Ovary (tissue), 10 donors: ENCODE measurements around the gene POU2AF3. TPM values are rescaled to one million over a fixed set of nuclear protein-coding genes. Genes with fewer than 3 reads are reported as not detected.

Experiments
- DNase-seq, 5 donors: peaks; one replicate each; pipeline ENCODE4 v3.0.0-alpha.2; 2019 to 2020
- H3K27ac ChIP-seq, 2 donors: fragments of 200-600 bp; one replicate each; pipeline versions ENCODE4 v1.5.1 to v1.8.0; 2019 to 2022
- H3K27me3 ChIP-seq: fragments of 200-600 bp; one replicate; pipeline ENCODE4 v1.8.0; 2022
- H3K36me3 ChIP-seq: fragments of 200-600 bp; sonication (generic); one replicate; pipeline ENCODE4 v1.5.1; 2019
- H3K4me1 ChIP-seq: one replicate; pipeline ENCODE4 v1.8.1; 2013; ENCODE audit warnings: mild to moderate bottlenecking, moderate library complexity; ENCODE audit not compliant: insufficient read depth
- H3K4me3 ChIP-seq: fragments of 200-600 bp; sonication (generic); one replicate; pipeline ENCODE4 v1.5.1; 2017
- H3K9me3 ChIP-seq, 2 donors: fragments of 200-600 bp in 1 of 2; sonication (generic) in 1 of 2; one replicate each; pipeline versions ENCODE4 v1.5.1 to v1.8.1; 2013 to 2019; ENCODE audit warnings: mild to moderate bottlenecking in 1 of 2, moderate library complexity in 1 of 2
- CTCF ChIP-seq, 3 donors: fragments of 450-650 bp in 2 of 3; fragments of 200-600 bp in 1 of 3; IDR thresholded peaks; one replicate each; pipeline versions ENCODE4 v1.5.1 to v1.8.0; 2016 to 2022; ENCODE audit warnings: antibody characterized with exemption in 3 of 3, mild to moderate bottlenecking in 1 of 3
- EP300 ChIP-seq: sonication (generic); formaldehyde crosslinking; IDR thresholded peaks from one replicate; pipeline ENCODE4 v1.6.1; 2017; ENCODE audit warnings: antibody characterized with exemption
- POLR2A ChIP-seq: fragments of 450-650 bp; IDR thresholded peaks from one replicate; pipeline ENCODE4 v1.6.1; 2017; ENCODE audit warnings: antibody characterized with exemption, mild to moderate bottlenecking, moderate library complexity
- WGBS, 3 donors: extraction: QIAGEN DNeasy Blood & Tissue Kit in 1 of 3; methylation state at CpG; one replicate each; pipeline versions ENCODE4 v1.1.5 to v1.1.7; 2013 to 2017; 5-methylcytosine and 5-hydroxymethylcytosine counted together
- intact Hi-C, 4 donors: fragments of 100-400 bp; cut with DNase I; formaldehyde crosslinking; loops; one replicate each; pipeline versions ENCODE4 v1.11.0 to v1.15.1; 2022 to 2023
- long read RNA-seq, 3 donors: library from polyadenylated mRNA in 2 of 3; unstranded in 2 of 3; transcript quantifications; one replicate each; pipeline ENCODE4 v2.0.0 and lab custom pipeline, GENCODE V29; 2021 to 2026
- polyA plus RNA-seq, 2 donors: library from polyadenylated mRNA; stranded (reverse); fragments of 200-250 nt in 1 of 2; fragments of 350-450 nt in 1 of 2; fragmentation: Illumina TruSeq in 1 of 2; extraction: RNeasy Lipid Tissue Mini Kit (QIAGEN cat#74804) in 1 of 2; gene quantifications; one replicate each; pipeline ENCODE4 v1.2.3, GENCODE V29; 2013 to 2014
- total RNA-seq, 7 donors: library from RNA; depleted of rRNA in 2 of 7; stranded (reverse); fragments of >200 nt in 2 of 7; fragmentation: NEBNext Ultra II Directional in 3 of 7; extraction: Animal tissue kit (Norgen Biotek cat#: 25700) in 3 of 7; gene quantifications; one replicate each; pipeline versions ENCODE4 v1.1.0 to v1.2.4, GENCODE V29; 2016 to 2023
- donor health status: DM: no; HTN: no; CAD: no; lungs with moderate emphysema.
- donor health status: DM: no; HTN: no; CAD: no.
- donor health status: Bipolar disorder and iron deficiency.
- donor health status: DM: yes; HTN: yes; CAD: no.
- donor health status: DM: no; HTN: no; CAD: no.
- donor health status: DM: yes; HTN: yes; CAD: no.

POU2AF3 gene
- 10 to 100 TPM in 3 of 7 donors, 1 to 10 TPM in 4; 2.1 to 11.8 (median 8.9) TPM for total RNA-seq
- 1 to 10 TPM; 4.5 to 7.4 TPM for polyA plus RNA-seq
- long read RNA-seq, donor 1, partial matches to known transcripts, result 4 of 10 reads
- long read RNA-seq, donor 1, other reads (novel, unspliced or antisense), result 2 of 10 reads
- long read RNA-seq, donor 2, partial matches to known transcripts, result 0 of 5 reads
- long read RNA-seq, donor 2, other reads (novel, unspliced or antisense), result 0 of 5 reads
- long read RNA-seq, donor 3, partial matches to known transcripts, result 6 of 11 reads
- long read RNA-seq, donor 3, other reads (novel, unspliced or antisense), result 1 of 11 reads

GRCh38 chr11:111298413-111299100, at the start of gene POU2AF3:
TSS of gene POU2AF3 (plus strand) at chr11:111298546. CDS start at chr11:111298582, 36 bp downstream.
- peaks cover 5% of the 10 kb centered on the region for H3K4me1 ChIP-seq
- 5 to 10% (median 6%) methylated on average over 39 to 57 of the region's 57 CpGs for WGBS, 3 donors
- no peaks in the 10 kb centered on the region for H3K9me3 ChIP-seq
- peak within 1 kb of the TSS; percentile 58 for H3K4me3 ChIP-seq
- no peak for TF ChIP-seq CTCF (IDR thresholded peaks at IDR 0.05)
- TF ChIP-seq EP300, result no peak
- TF ChIP-seq POLR2A, result no peak
- DNase-seq, result peak in 4 of 5 donors; percentile 60 to 73 (median 72)
- no peaks in the 10 kb centered on the region for H3K36me3 ChIP-seq
- no peaks in the 10 kb centered on the region for H3K27me3 ChIP-seq
- H3K27ac ChIP-seq, result peak within 1 kb of the TSS; percentile 80 to 90
- intact Hi-C loops, result loop anchor here (5.0 kb wide), 3 partner anchors 119 to 134 kb away; no protein-coding TSS in a partner anchor

GRCh38 chr11:111250936-111251335, 47.4 kb upstream of the POU2AF3 start:
- WGBS, 3 donors, result 58 to 66% (median 63%) methylated on average over 2 of the region's 2 CpGs

GRCh38 chr11:111253131-111253530, 45.2 kb upstream of the POU2AF3 start:
- TF ChIP-seq CTCF (IDR thresholded peaks at IDR 0.05), result no peak
- Histone ChIP-seq H3K27ac (no peak overlapping the region), H3K27me3 (no peaks in the 10 kb centered on the region), H3K36me3 (no peaks in the 10 kb centered on the region), H3K4me1 (no peaks in the 10 kb centered on the region), H3K9me3 (no peaks in the 10 kb centered on the region), H3K4me3 (no peak overlapping the region)
- intact Hi-C loops, result no loop called here
- 80 to 91% (median 89%) methylated on average over 1 of the region's 1 CpG for WGBS, 3 donors
- DNase-seq, result no peak

More at GRCh38 chr11:111250936-111251335, 47.4 kb upstream of the POU2AF3 start:
- DNase-seq, result no peak
- H3K36me3 ChIP-seq, result no peaks in the 10 kb centered on the region
- no peaks in the 10 kb centered on the region for H3K27me3 ChIP-seq
- intact Hi-C loops, result no loop called here
- no peak overlapping the region for H3K27ac ChIP-seq
- no peaks in the 10 kb centered on the region for H3K9me3 ChIP-seq
- TF ChIP-seq POLR2A (no peak), EP300 (no peak), CTCF (IDR thresholded peaks at IDR 0.05) (no peak)
- no peak overlapping the region for H3K4me3 ChIP-seq
- no peaks in the 10 kb centered on the region for H3K4me1 ChIP-seq

- H3K36me3 ChIP-seq, result no peaks in the 10 kb centered on the region
- DNase-seq, result no peak
- WGBS, 3 donors, result 80 to 87% (median 86%) methylated on average over 5 of the region's 5 CpGs
- no peak overlapping the region for H3K4me3 ChIP-seq
- H3K4me1 ChIP-seq, result no peaks in the 10 kb centered on the region
- intact Hi-C loops, result no loop called here
- H3K27me3 ChIP-seq, result no peaks in the 10 kb centered on the region
- H3K27ac ChIP-seq, result no peak overlapping the region
- TF ChIP-seq POLR2A (no peak), CTCF (IDR thresholded peaks at IDR 0.05) (no peak), EP300 (no peak)
- H3K9me3 ChIP-seq, result no peaks in the 10 kb centered on the region
Measured at GRCh38 chr11:111253630-111254029, 44.7 kb upstream of the POU2AF3 start.
